Right lobe of liver (tissue), 6 donors: Measurements from ENCODE around the gene PLXNB3. TPM values are rescaled to one million over a fixed set of nuclear protein-coding genes. Genes with fewer than 3 reads are reported as not detected.

Experiments
- ATAC-seq, 4 donors: fragments of 200-7000 bp; cut with Tn5 transposase; one replicate each; pipeline ENCODE4 v1.9.1; 2020; ENCODE audit warnings: mild to moderate bottlenecking in 4 of 4, moderate library complexity in 4 of 4
- DNase-seq, 3 donors: peaks; one replicate each; pipeline ENCODE4 v3.0.0-alpha.2; 2020
- H3K27ac ChIP-seq, 3 donors: fragments of 200-600 bp; one replicate each; pipeline ENCODE4 v1.8.0; 2022
- H3K27me3 ChIP-seq, 2 donors: fragments of 200-600 bp; one replicate each; pipeline ENCODE4 v1.8.0; 2022
- H3K36me3 ChIP-seq, 4 donors: fragments of 200-600 bp; sonication (generic) in 1 of 4; one replicate each; pipeline versions ENCODE4 v1.5.1 to v1.8.0; 2017 to 2022; ENCODE audit warnings: control low read depth in 1 of 4
- H3K4me1 ChIP-seq, 4 donors: fragments of 200-600 bp; sonication (generic) in 1 of 4; one replicate each; pipeline versions ENCODE4 v1.5.1 to v1.8.0; 2017 to 2022; ENCODE audit warnings: control low read depth in 1 of 4
- H3K4me3 ChIP-seq, 3 donors: fragments of 200-600 bp; one replicate each; pipeline ENCODE4 v1.8.0; 2022
- H3K9me3 ChIP-seq, 4 donors: fragments of 200-600 bp; sonication (generic) in 1 of 4; one replicate each; pipeline versions ENCODE4 v1.5.1 to v1.8.0; 2017 to 2022; ENCODE audit warnings: control low read depth in 1 of 4
- POLR2A ChIP-seq: fragments of 450-650 bp; IDR thresholded peaks from one replicate; pipeline ENCODE4 v1.6.1; 2017; ENCODE audit warnings: antibody characterized with exemption, mild to moderate bottlenecking
- WGBS: methylation state at CpG from one replicate; pipeline ENCODE4 v1.1.6; 2018; ENCODE audit warnings: low coverage, low lambda C conversion rate; ENCODE audit not compliant: insufficient coverage; ENCODE audit errors: missing lambda C conversion rate; 5-methylcytosine and 5-hydroxymethylcytosine counted together
- intact Hi-C, 2 donors: fragments of 100-400 bp; cut with DNase I; formaldehyde crosslinking; loops; one replicate each; pipeline versions ENCODE4 v1.11.2 to v1.14.1; 2022
- total RNA-seq, 6 experiments: library from RNA; depleted of rRNA in 2 of 6; stranded (reverse); fragments of >200 nt in 2 of 6; fragmentation: NEBNext Ultra II Directional in 3 of 6; extraction: Animal tissue kit (Norgen Biotek cat#: 25700) in 3 of 6; gene quantifications; one replicate each; pipeline versions ENCODE4 v1.1.0 to v1.2.4, GENCODE V29; 2016 to 2023
- TF ChIP-seq, protein P1 (sequence below), 4 donors: fragments of 200-600 bp in 3 of 4; fragments of 450-650 bp in 1 of 4; IDR thresholded peaks; one replicate each; pipeline versions ENCODE4 v1.5.1 to v1.8.0; 2016 to 2022; ENCODE audit warnings: antibody characterized with exemption in 4 of 4, mild to moderate bottlenecking in 2 of 4
- donor health status: DM: no; HTN: yes; CAD: no.
- donor health status: DM: no; HTN: no; CAD: no.
- donor health status: DM: no; HTN: no; CAD: no.
- donor health status: DM: no; HTN: yes; CAD: no.
- donor health status: DM: no; HTN: yes; CAD: no.

The PLXNB3 gene
- total RNA-seq, 6 experiments from 2014 or later, result 0.55 to 1.7 (median 0.94) TPM

DNA sequence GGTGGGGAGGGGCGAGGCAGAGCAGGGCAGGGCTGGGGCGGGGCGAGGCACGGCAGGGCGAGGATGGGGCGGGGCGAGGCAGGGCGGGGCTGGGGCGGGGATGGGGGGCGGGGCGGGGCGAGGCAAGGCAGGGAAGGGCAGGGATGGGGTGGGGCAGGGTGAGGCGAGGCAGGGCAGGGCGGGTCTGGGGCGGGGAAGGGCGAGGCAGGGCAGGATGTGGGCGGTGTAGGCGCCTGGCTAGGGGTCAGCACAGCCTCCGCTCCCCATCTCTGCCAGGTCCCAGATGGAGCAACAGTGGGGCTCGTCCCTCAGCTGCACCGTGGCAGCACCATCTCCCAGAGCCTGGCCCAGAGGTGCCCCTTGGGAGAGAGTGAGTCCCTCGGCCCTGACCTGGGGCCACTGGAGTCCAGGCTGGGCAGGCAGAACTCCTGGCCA, 12.6 kb downstream of the PLXNB3 start:
- DNase-seq, result peak in 2 of 3 donors; percentile 10 to 49
- no peak overlapping the region for H3K27ac ChIP-seq
- 79% methylated on average over 8 of the region's 22 CpGs for WGBS
- no peaks in the 10 kb centered on the region for H3K4me1 ChIP-seq
- no peak for ATAC-seq
- intact Hi-C loops, result no loop called here
- no peak overlapping the region for H3K4me3 ChIP-seq
- H3K36me3 ChIP-seq, result no peaks in the 10 kb centered on the region
- no peaks in the 10 kb centered on the region for H3K9me3 ChIP-seq
- H3K27me3 ChIP-seq, result no peaks in the 10 kb centered on the region
- TF ChIP-seq, protein P1, sequence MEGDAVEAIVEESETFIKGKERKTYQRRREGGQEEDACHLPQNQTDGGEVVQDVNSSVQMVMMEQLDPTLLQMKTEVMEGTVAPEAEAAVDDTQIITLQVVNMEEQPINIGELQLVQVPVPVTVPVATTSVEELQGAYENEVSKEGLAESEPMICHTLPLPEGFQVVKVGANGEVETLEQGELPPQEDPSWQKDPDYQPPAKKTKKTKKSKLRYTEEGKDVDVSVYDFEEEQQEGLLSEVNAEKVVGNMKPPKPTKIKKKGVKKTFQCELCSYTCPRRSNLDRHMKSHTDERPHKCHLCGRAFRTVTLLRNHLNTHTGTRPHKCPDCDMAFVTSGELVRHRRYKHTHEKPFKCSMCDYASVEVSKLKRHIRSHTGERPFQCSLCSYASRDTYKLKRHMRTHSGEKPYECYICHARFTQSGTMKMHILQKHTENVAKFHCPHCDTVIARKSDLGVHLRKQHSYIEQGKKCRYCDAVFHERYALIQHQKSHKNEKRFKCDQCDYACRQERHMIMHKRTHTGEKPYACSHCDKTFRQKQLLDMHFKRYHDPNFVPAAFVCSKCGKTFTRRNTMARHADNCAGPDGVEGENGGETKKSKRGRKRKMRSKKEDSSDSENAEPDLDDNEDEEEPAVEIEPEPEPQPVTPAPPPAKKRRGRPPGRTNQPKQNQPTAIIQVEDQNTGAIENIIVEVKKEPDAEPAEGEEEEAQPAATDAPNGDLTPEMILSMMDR (IDR thresholded peaks at IDR 0.05), result no peak
- no peak for TF ChIP-seq POLR2A

DNA sequence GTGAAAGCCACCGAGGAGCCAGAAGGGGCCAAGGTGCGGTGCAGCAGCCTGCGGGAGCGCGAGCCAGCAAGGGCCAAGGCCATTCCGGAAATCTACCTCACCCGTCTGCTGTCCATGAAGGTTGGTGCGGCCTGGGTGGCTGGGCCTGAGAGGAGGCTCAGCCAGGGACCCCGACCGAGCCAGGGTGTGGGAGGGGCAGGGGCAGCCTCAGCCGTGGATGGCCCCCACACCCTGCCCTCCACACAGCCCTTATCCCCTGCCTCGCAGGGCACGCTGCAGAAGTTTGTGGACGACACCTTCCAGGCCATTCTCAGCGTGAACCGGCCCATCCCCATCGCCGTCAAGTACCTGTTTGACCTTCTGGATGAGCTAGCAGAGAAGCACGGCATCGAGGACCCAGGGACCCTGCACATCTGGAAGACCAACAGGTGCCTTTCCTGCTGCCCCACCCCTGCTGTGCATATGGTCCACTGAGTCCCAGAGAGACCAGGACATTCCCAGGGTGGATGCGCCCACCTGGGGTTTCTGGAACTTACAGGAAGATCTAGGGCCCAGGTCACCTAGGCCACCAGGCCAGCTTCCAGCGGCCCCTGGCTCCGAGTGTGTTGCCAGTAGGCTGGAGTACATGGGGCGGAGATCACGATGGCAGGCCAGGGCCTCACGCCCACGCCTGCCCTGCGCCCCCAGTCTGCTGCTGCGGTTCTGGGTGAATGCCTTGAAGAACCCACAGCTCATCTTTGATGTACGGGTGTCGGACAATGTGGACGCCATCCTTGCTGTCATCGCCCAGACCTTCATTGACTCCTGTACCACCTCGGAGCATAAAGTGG, 13.4 kb downstream of the PLXNB3 start:
- ATAC-seq (no peak), DNase-seq (peak in 2 of 3 donors; percentile 16 to 30)
- H3K9me3 ChIP-seq, result no peaks in the 10 kb centered on the region
- intact Hi-C loops, result no loop called here
- H3K27me3 ChIP-seq, result no peaks in the 10 kb centered on the region
- no peak overlapping the region for H3K4me3 ChIP-seq
- no peaks in the 10 kb centered on the region for H3K4me1 ChIP-seq
- no peak overlapping the region for H3K27ac ChIP-seq
- 62% methylated on average over 2 of the region's 34 CpGs for WGBS
- no peaks in the 10 kb centered on the region for H3K36me3 ChIP-seq
- TF ChIP-seq, protein P1 (IDR thresholded peaks at IDR 0.05), result no peak
- TF ChIP-seq POLR2A, result no peak

DNA sequence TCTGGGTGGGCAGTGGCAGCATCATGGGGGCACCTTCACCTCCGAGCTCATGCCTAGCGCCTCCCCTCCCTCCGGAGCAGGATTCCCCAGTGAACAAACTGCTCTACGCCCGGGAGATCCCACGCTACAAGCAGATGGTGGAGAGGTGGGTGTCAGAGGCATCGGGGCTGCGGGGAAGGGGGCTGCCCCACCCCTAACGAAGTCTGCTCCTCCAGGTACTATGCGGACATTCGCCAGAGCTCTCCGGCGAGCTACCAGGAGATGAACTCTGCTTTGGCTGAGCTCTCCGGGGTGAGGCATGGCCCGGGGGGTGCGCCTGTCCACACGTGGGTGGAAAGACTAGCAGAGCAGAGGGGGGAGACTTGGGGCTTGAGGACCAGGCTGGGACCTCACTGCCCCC, 14.1 kb downstream of the PLXNB3 start:
- Histone ChIP-seq H3K27ac (no peak overlapping the region), H3K36me3 (no peaks in the 10 kb centered on the region), H3K9me3 (no peaks in the 10 kb centered on the region), H3K4me1 (no peaks in the 10 kb centered on the region), H3K27me3 (no peaks in the 10 kb centered on the region), H3K4me3 (no peak overlapping the region)
- DNase-seq, result peak in 1 of 3 donors; percentile 51
- ATAC-seq, result no peak
- TF ChIP-seq, protein P1 (IDR thresholded peaks at IDR 0.05), result no peak
- TF ChIP-seq POLR2A, result no peak
- no CpG with 5 or more reads among the region's 17 CpGs for WGBS
- intact Hi-C loops, result no loop called here

DNA sequence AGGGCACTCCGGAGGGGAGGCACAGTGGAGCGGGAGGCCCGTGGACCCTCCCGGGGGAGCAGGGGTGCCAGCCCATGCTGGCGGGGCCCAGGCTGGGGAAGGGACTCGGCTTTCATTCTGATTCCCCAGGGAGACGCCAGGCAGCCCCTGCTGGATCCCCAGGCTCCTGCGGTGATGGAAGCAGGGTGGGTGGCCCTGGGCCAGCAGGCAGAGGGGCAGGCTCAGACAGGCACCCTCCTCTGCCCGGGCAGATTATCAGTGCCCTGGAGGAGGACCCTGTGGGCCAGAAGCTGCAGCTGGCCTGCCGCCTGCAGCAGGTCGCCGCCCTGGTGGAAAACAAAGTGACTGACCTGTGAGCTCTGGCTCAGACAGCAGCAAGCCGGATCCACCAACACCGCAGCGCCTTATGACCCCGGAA, 14.6 kb downstream of the PLXNB3 start:
- no peak for TF ChIP-seq POLR2A
- TF ChIP-seq, protein P1 (IDR thresholded peaks at IDR 0.05), result peak in 2 of 4 donors; percentile 29 to 45
- Histone ChIP-seq H3K9me3 (no peaks in the 10 kb centered on the region), H3K4me3 (no peak overlapping the region), H3K4me1 (no peaks in the 10 kb centered on the region), H3K27ac (no peak overlapping the region), H3K27me3 (no peaks in the 10 kb centered on the region), H3K36me3 (no peaks in the 10 kb centered on the region)
- DNase-seq (peak in 1 of 3 donors; percentile 58), ATAC-seq (peak; percentile 59 to 74 (median 65))
- intact Hi-C loops, result no loop called here
- WGBS, result no CpG with 5 or more reads among the region's 16 CpGs
